ENCODE measurements around the gene COL23A1. TPM values are rescaled to one million over a fixed set of nuclear protein-coding genes. Genes with fewer than 3 reads are reported as not detected.

COL23A1 gene
- total RNA-seq, 1 experiment from 2014 or later: not detected

GRCh38 chr5:178547052-178547666 lies 43.0 kb downstream of the COL23A1 start:
- no peak overlapping the region for H3K4me2 ChIP-seq (ENCODE audit: low read length)
- H3K36me3 ChIP-seq (ENCODE audit: low read depth, low read length): no peaks in the 10 kb centered on the region
- ATAC-seq (no peak), DNase-seq (no peak)
- H4K20me1 ChIP-seq (ENCODE audit: low read length): no peaks in the 10 kb centered on the region
- no TSS peak for BruUV-seq (replicated peaks)
- ChIA-PET CTCF (no interaction called here), POLR2A (ENCODE audit: unreplicated experiment) (no interaction called here)
- H3F3A ChIP-seq (ENCODE audit: low read length, unreplicated experiment): no peaks in the 10 kb centered on the region
- H3K9me3 ChIP-seq (ENCODE audit: low read length): no peaks in the 10 kb centered on the region
- H2AFZ ChIP-seq (ENCODE audit: low read length): no peak overlapping the region
- intact Hi-C loops (cut with micrococcal nuclease): no loop called here
- H3K79me2 ChIP-seq (ENCODE audit: low read length): no peaks in the 10 kb centered on the region
- TF ChIP-seq EZH2 (IDR thresholded peaks at IDR 0.05; ENCODE audit: low read length, unreplicated experiment) (no peak), EZH2phosphoT487 (IDR thresholded peaks at IDR 0.05; ENCODE audit: borderline replicate concordance, low read length) (no peak), CTCF (conservative IDR thresholded peaks at IDR 0.05; ENCODE audit: low read depth, low read length) (no peak)
- no peak overlapping the region for H3K27ac ChIP-seq (ENCODE audit: low read length)
- H3K9ac ChIP-seq (ENCODE audit: low read length): no peak overlapping the region
- H3K4me1 ChIP-seq (ENCODE audit: insufficient read depth, low read length): no peaks in the 10 kb centered on the region
- H3K27me3 ChIP-seq (ENCODE audit: low read length): peaks cover 34% of the 10 kb centered on the region
- H3K9me2 ChIP-seq (replicated peaks; ENCODE audit: low read length): no peaks in the 10 kb centered on the region
- H3K4me3 ChIP-seq (ENCODE audit: low read length): no peak overlapping the region

DNA sequence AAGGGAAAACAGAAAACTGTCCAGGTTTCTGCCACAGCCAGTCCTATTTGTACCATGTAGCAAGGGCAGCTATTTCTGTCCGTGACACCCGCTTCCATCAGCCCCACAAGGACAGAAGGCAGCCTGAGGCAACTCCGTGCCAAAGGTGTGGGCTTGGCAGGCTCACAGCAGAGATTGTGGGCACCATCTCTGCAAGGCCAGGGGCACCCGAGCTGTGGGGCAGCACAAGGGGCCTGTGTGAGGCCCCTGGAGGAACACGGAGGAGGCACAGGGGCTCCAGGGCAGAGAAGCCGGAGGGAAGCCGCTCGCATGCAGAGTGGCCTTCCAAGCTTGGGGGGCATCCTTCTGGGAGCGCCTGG lies 43.5 kb downstream of the COL23A1 start:
- H3K9me2 ChIP-seq (replicated peaks; ENCODE audit: low read length): no peaks in the 10 kb centered on the region
- no peak overlapping the region for H3K4me3 ChIP-seq (ENCODE audit: low read length)
- no peak overlapping the region for H3K4me2 ChIP-seq (ENCODE audit: low read length)
- H3K36me3 ChIP-seq (ENCODE audit: low read depth, low read length): no peaks in the 10 kb centered on the region
- H3K4me1 ChIP-seq (ENCODE audit: insufficient read depth, low read length): no peaks in the 10 kb centered on the region
- H3K27ac ChIP-seq (ENCODE audit: low read length): no peak overlapping the region
- DNase-seq (no peak), ATAC-seq (no peak)
- ChIA-PET CTCF (no interaction called here), POLR2A (ENCODE audit: unreplicated experiment) (no interaction called here)
- H3K79me2 ChIP-seq (ENCODE audit: low read length): no peaks in the 10 kb centered on the region
- no peak overlapping the region for H3K9ac ChIP-seq (ENCODE audit: low read length)
- H2AFZ ChIP-seq (ENCODE audit: low read length): no peak overlapping the region
- intact Hi-C loops (cut with micrococcal nuclease): no loop called here
- peaks cover 35% of the 10 kb centered on the region for H3K27me3 ChIP-seq (ENCODE audit: low read length)
- BruUV-seq (replicated peaks): no TSS peak
- no peaks in the 10 kb centered on the region for H4K20me1 ChIP-seq (ENCODE audit: low read length)
- TF ChIP-seq EZH2 (IDR thresholded peaks at IDR 0.05; ENCODE audit: low read length, unreplicated experiment): no peak
- TF ChIP-seq CTCF (conservative IDR thresholded peaks at IDR 0.05; ENCODE audit: low read depth, low read length): no peak
- TF ChIP-seq EZH2phosphoT487 (IDR thresholded peaks at IDR 0.05; ENCODE audit: borderline replicate concordance, low read length): no peak
- no peaks in the 10 kb centered on the region for H3F3A ChIP-seq (ENCODE audit: low read length, unreplicated experiment)
- H3K9me3 ChIP-seq (ENCODE audit: low read length): no peaks in the 10 kb centered on the region

GRCh38 chr5:178545941-178546674 lies 44.1 kb downstream of the COL23A1 start:
- Histone ChIP-seq H3K9ac (ENCODE audit: low read length) (no peak overlapping the region), H3K27me3 (ENCODE audit: low read length) (peaks cover 40% of the 10 kb centered on the region), H3K4me2 (ENCODE audit: low read length) (no peak overlapping the region), H3K9me2 (replicated peaks; ENCODE audit: low read length) (no peaks in the 10 kb centered on the region), H3K36me3 (ENCODE audit: low read depth, low read length) (no peaks in the 10 kb centered on the region), H3K4me3 (ENCODE audit: low read length) (no peak overlapping the region), H3K9me3 (ENCODE audit: low read length) (no peaks in the 10 kb centered on the region), H3K4me1 (ENCODE audit: insufficient read depth, low read length) (no peaks in the 10 kb centered on the region), H3K27ac (ENCODE audit: low read length) (no peak overlapping the region), H3K79me2 (ENCODE audit: low read length) (no peaks in the 10 kb centered on the region), H3F3A (ENCODE audit: low read length, unreplicated experiment) (no peaks in the 10 kb centered on the region), H4K20me1 (ENCODE audit: low read length) (no peaks in the 10 kb centered on the region), H2AFZ (ENCODE audit: low read length) (no peak overlapping the region)
- ChIA-PET CTCF (no interaction called here), POLR2A (ENCODE audit: unreplicated experiment) (no interaction called here)
- DNase-seq (no peak), ATAC-seq (no peak)
- TF ChIP-seq EZH2phosphoT487 (IDR thresholded peaks at IDR 0.05; ENCODE audit: borderline replicate concordance, low read length) (no peak), EZH2 (IDR thresholded peaks at IDR 0.05; ENCODE audit: low read length, unreplicated experiment) (no peak)
- intact Hi-C loops (cut with micrococcal nuclease): no loop called here
- BruUV-seq (replicated peaks): no TSS peak

Data from PC-3 (cell line).